ENCODE measurements around the gene DLG2.
A peak's percentile ranks its signal among the peaks of the same experiment; 100 is the strongest.

DLG2 gene

DNA sequence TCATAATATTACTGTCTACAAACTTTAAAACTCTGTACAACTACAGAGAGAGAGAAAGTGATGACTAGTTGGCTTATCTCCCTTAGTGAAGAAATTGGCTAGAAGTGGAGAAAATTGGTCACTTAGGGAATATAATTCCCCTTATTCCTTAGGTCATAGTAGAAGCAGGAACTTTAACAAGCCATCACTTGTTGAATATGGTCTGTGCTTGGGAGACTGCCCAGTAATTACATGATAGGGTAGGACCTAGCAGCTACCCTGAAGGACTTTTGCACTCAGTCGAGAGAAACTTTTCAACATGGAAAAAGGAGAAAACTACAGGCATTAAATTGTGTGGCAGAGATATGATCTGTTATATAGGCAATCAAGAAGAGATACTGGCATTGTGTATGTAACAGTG is 1764.5 kb downstream of the DLG2 start:
- DNase-seq, result no peak

DNA sequence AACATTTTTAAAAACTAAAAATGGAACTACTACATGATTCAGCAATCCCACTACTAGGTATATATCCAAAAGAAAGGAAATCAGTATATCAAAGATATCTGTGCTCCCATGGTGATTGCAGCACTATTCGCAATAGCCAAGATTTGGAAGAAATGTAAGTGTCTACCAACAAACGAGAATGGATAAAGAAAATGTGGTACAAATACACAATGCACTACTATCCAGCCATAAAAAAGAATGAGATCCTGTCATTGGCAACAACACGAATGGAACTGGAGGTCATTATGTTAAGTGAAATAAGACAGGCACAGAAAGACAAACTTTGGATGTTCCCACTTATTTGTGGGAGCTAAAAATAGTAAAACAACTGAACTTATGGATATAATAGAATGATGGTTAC is 1765.1 kb downstream of the DLG2 start:
- DNase-seq, result no peak

DNA sequence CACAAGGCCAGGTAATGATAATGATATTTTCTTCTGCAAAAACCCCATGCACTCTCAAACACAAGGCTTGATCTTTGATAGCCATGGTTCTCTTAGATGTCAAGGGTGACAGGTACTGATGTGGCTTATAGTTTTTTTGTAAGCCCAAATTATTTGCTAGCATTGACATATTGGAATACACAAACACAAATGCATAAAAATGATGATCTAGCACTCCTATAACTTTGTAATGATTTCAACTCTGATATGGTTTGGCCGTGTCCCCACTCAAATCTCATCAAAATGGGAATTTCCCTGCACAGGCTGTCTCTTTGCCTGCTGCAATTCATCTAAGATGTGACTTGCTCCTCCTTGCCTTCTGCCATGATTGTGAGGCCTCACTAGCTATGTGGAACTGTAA is 1768.5 kb downstream of the DLG2 start:
- no peak for DNase-seq

GRCh38 chr11:83855237-83855636 is 1771.9 kb downstream of the DLG2 start:
- DNase-seq, result no peak

DNA sequence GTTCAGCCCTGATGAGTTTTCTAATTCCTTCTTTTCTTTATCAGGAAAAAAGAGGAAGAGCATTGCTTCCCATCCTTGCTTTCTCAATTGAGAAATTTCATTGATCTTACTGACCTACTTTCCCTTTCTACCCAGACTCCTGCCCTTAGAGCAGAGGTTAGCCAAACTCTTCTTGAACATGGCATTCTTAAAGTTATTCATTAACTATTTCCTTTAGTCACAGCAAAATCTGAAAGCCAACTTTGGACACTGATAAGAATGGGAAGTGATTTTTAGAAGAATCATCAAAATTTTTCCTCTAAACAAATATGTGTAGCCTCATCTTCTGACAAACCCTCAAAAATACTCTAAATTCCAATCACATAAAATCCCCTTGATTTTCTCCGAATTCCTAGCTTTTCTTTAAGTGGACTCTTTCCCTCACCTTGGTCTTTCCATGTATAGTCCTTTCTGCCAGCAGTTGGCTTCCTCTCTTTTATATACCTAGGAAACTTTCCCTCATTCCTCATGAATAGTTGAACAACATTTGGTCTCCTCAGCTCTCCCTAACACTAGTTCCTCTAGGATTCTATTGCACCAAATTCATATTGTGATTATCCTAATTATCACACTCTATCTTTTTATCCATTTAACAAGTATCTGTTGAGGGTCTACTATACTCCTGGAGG is 1774.2 kb downstream of the DLG2 start:
- DNase-seq, result no peak

DNA sequence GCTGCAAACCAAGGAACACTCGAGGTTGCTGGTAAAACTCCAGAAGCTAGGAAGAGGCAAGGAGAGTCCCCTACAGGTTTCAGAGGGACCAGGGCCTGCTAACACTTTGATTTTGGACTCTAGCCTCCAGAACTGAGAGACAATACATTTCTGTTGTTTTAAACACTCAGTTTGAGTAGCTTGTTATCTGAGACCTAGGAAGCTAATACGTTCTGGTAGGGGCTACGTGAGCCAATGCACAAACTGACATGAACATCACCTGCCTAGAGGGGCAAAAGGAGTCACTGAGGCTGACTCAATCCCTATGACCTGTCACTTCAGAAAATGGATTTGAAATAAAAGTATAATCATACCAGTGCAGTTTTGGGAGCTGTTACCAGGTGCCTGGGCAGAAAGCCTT is 1775.1 kb downstream of the DLG2 start:
- DNase-seq, result no peak

DNA sequence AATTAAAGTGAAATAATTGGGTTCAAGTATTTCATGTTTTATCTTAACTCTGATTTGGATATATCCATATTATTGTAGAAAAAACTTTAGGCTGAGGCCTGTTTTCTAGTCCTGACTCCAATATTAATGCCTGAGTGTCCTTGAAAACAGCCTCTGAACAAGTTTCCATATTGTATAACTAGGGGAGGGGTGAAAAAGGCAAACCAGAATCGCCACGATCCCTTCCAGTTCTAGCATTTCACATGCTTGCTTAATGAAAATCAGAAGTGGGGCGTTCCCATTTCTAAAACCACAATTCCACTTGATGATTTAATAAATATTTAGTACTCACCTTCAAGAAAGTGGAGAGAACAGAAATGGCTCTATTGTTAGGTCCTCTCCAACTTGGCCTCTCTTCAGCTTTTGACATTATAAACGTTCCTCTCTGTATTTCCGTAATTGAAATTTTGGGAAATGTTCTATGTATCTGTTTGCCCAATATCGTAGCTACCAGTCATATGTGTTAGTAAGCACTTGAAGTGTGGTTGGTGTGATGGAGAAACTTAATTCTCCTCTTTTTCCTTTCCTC is 1779.6 kb downstream of the DLG2 start:
- DNase-seq, result no peak

DNA sequence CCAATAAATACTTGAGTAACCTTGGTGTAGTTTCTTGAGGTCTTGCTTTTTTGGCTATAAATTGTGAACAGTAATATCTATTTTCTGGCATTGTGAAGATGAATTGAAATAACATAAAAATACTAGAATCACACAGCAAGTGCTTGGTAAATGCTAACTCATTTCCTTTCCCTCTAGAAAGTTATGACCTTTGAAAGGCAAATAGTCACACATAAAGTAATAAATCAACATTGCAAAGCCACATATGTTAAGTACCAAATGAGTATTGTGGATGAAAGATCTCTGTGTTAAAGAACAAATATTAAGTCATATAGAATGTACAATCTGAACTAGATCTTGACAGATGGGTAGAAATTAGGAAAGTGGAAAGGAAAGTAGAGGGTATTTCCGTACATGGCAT is 1781.3 kb downstream of the DLG2 start:
- no peak for DNase-seq

- no peak for DNase-seq
These were observed 1786.8 kb downstream of the DLG2 start for GRCh38 chr11:83840326-83840725.

DNA sequence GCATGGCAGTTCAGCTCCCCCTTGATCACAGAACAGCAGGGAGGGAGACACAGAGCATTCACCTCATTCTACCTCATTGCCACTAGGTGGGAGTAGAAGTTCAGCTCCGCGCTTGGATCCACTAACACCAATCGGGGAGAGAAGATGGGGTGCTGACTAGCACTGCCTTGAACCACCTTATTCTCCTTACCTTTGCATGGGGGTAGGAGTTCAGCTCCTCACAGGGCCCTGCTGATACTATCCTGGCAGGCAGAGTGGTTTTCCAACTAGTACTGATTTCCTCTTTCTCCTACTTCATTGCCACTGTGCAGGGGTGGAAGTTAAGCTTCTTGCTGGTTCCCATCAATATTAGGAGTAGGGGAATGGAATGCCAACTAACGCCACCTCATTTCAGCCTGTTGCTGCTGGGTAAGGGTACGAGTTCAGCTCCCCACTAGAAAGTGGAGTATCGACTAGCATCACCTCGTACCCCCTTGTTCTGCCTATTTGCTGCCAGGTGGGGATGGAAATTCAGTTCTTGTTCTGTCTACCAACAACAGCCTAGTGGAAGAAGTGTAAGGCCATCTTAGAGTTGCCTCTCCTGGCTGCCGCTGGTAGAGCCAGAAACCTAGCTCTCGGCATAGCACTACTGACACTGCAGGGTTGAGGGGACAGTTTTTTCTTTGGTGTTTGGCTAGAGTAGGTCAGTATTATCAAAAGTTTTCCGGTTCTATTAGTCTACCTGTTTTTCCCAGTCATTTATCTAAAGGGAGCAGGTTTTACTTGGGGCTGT is 1790.1 kb downstream of the DLG2 start:
- DNase-seq, result no peak

DNA sequence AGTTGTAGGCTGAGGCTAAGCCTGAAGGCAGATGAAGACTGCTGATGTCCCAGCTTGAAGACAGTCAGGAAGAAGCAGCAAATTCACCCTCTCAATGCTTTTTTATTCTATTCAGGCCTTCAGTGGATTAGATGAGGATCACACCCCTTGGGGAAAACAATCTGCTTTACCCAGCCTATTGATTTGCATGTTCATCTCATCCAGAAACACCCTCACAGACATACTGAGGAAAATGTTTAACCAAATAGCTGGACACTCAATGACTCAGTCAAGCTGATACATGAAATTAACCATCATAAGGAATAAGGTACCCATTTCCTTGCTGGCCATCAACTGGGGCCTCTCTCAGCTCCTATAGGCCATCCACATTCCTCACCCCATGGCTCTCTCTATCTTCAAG is 1791.1 kb downstream of the DLG2 start:
- no peak for DNase-seq

DNA sequence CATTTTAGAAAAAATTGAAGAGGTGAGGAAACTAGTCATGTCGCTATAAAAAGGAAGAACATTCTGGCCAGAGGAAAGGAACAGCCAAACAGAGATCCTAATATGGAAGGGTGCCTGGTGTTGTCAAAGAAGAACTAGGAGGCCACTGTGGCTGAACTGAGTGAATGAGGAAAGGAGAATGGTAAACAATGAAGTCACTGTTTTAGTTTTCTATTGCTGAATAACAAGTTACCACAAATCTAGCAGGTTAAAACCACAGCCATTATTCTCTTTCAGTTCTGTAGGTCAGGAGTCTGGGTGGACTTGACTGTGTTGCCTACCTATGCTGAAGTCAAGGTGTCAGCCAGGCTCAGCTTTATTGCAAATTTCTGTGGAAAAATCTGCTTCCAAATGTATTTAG is 1791.7 kb downstream of the DLG2 start:
- DNase-seq, result no peak

- DNase-seq, result no peak
These were observed 1795.2 kb downstream of the DLG2 start for GRCh38 chr11:83831929-83832328.

- DNase-seq, result peak; percentile 26
These were observed 1799.1 kb downstream of the DLG2 start for GRCh38 chr11:83827940-83828554.

- no peak for DNase-seq
These were observed 1799.6 kb downstream of the DLG2 start for GRCh38 chr11:83827520-83827919.

- DNase-seq, result no peak
These were observed 1801.1 kb downstream of the DLG2 start for GRCh38 chr11:83826078-83826477.

- DNase-seq, result no peak
These were observed 1803.6 kb downstream of the DLG2 start for GRCh38 chr11:83823461-83824025.

GRCh38 chr11:83819931-83820549 is 1807.1 kb downstream of the DLG2 start:
- no peak for DNase-seq

DNA sequence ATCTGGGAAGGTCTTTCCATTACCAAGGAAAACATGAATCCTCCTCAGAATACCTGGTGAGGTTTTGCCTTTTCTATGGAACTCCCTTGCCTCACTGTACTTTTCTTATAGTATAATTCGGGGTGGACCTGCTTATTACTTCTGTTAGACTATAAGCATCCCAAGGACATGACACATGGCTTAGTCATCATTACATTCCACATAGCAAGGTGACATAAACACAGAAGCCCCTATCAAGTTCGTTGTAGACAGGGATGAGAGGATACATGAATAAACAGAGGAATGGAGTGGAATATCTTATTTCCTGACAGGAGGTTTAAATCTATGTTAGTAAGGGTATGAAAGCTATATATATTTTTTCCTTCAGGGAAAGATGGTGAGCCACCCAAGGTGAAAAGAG is 1808.8 kb downstream of the DLG2 start:
- DNase-seq, result no peak

DNA sequence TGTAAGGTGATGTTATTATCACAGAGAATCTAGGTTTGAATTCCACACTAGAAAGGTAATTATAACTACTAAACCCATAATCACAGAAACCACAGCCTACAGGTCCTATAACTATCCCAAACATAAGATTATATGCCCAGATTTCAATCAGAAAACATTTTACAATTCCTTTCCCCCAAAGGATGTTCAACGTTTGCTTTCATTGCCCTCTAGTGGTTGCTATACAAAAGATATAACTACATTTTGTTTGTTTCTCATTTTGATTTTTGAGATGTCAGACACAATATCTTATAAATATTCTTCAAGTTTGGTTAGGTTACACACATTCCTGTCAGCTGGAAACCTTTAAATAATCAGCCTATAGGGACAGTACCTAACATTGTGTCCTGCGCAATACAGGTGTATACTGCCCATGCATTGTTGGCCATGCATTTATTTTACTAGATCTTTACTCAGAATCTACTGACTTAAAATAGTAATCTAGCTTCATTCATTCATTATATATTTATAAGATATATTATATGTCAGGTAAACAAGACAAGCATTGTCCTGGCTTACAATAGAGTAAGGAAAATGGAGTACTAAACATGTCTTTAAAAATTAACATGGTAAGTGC is 1810.5 kb downstream of the DLG2 start:
- no peak for DNase-seq

- no peak for DNase-seq
These were observed 1811.4 kb downstream of the DLG2 start for GRCh38 chr11:83815736-83816135.

- no peak for DNase-seq
These were observed 1813.8 kb downstream of the DLG2 start for GRCh38 chr11:83813296-83813695.

DNA sequence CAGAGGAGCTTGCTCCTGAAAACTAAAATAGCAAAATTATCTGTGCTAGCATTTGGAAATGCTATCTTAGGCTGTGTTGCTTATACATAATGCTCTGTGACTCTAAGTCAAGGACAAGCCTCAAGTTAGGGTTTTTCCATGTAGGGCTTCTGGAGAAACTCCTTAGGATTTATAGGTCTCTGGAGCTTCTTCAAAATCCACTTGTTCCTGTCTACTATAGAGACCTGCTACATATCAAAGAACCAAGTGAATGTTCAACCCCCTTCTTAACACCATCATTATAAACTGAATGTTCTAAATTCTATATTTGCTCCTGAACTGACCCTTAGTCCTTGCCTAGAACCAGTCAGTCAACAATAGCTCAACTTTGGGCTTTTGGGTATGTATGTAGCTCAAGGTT is 1817.9 kb downstream of the DLG2 start:
- DNase-seq, result no peak
